Prostate gland (tissue), 2 donors: Measurements from ENCODE around the gene TKTL1. TPM values are rescaled to one million over a fixed set of nuclear protein-coding genes. Genes with fewer than 3 reads are reported as not detected.

Experiments
- DNase-seq: peaks from one replicate; pipeline ENCODE4 v3.0.0-alpha.2; 2019; ENCODE audit warnings: low spot score
- H3K27ac ChIP-seq, 2 donors: fragments of 200-600 bp; sonication (generic); 2 replicates each; pipeline ENCODE4 v1.5.1; 2017 to 2019
- H3K27me3 ChIP-seq: fragments of 200-600 bp; sonication (generic); replicated peaks from 2 replicates; pipeline ENCODE4 v1.5.1; 2019; ENCODE audit not compliant: insufficient read depth
- H3K36me3 ChIP-seq, 2 donors: fragments of 200-600 bp; sonication (generic); 1 replicate in 1 of 2; 2 replicates in 1 of 2; pipeline versions ENCODE4 v1.5.1 to v1.8.1; 2017 to 2019
- H3K4me1 ChIP-seq: fragments of 200-600 bp; sonication (generic); replicated peaks from 2 replicates; pipeline ENCODE4 v1.5.1; 2019
- H3K4me3 ChIP-seq, 2 donors: fragments of 200-600 bp; sonication (generic); 2 replicates each; pipeline ENCODE4 v1.5.1; 2017 to 2019
- H3K9me3 ChIP-seq: fragments of 200-600 bp; sonication (generic); 2 replicates; pipeline ENCODE4 v1.5.1; 2017
- CTCF ChIP-seq, 4 experiments: fragments of 200-600 bp in 2 of 4; fragments of 450-650 bp in 2 of 4; sonication (generic) in 2 of 4; IDR thresholded peaks; 1 replicate in 3 of 4; 2 replicates in 1 of 4; pipeline ENCODE4 v1.5.1; 2016 to 2019; ENCODE audit warnings: antibody characterized with exemption in 4 of 4, mild to moderate bottlenecking in 2 of 4, moderate library complexity in 2 of 4
- POLR2A ChIP-seq: fragments of 450-650 bp; IDR thresholded peaks from one replicate; pipeline ENCODE4 v1.6.1; 2016; ENCODE audit warnings: antibody characterized with exemption, mild to moderate bottlenecking
- POLR2AphosphoS5 ChIP-seq: sonication (generic); formaldehyde crosslinking; IDR thresholded peaks from one replicate; pipeline ENCODE4 v1.6.1; 2017; ENCODE audit warnings: antibody characterized with exemption
- WGBS: methylation state at CpG from one replicate; pipeline ENCODE4 v1.1.5; 2018; 5-methylcytosine and 5-hydroxymethylcytosine counted together
- intact Hi-C: fragments of 100-400 bp; cut with DNase I; formaldehyde crosslinking; loops from one replicate; pipeline ENCODE4 v1.14.2; 2022
- total RNA-seq, 2 donors: library from RNA; depleted of rRNA; stranded (reverse); fragments of >200 nt; gene quantifications; one replicate each; pipeline ENCODE4 v1.1.0, GENCODE V29; 2016

The TKTL1 gene
- total RNA-seq, 2 donors from 2014 or later, result 113 TPM; not detected in 1

GRCh38 chrX:154370300-154371016 is 74.9 kb downstream of the TKTL1 start:
- Histone ChIP-seq H3K27ac (peak overlapping the region; percentile 81 to 87), H3K27me3 (no peaks in the 10 kb centered on the region), H3K9me3 (no peaks in the 10 kb centered on the region), H3K4me3 (peak overlapping the region; percentile 44 to 45), H3K36me3 (no peaks in the 10 kb centered on the region), H3K4me1 (no peaks in the 10 kb centered on the region)
- intact Hi-C loops, result no loop called here
- 0% methylated on average over 1 of the region's 63 CpGs for WGBS
- TF ChIP-seq CTCF (IDR thresholded peaks at IDR 0.05) (no peak), POLR2AphosphoS5 (no peak), POLR2A (no peak)
- no peak for DNase-seq

GRCh38 chrX:154371017-154371788 is 75.6 kb downstream of the TKTL1 start:
- 0% methylated on average over 7 of the region's 77 CpGs for WGBS
- TF ChIP-seq POLR2A, result peak; percentile 95
- TF ChIP-seq CTCF (IDR thresholded peaks at IDR 0.05), result no peak
- peak; percentile 91 for TF ChIP-seq POLR2AphosphoS5
- peak overlapping the region; percentile 44 to 45 for H3K4me3 ChIP-seq
- intact Hi-C loops, result no loop called here
- no peaks in the 10 kb centered on the region for H3K36me3 ChIP-seq
- peak; percentile 90 for DNase-seq
- H3K27ac ChIP-seq, result peak overlapping the region; percentile 81 to 87
- no peaks in the 10 kb centered on the region for H3K9me3 ChIP-seq
- H3K4me1 ChIP-seq, result no peaks in the 10 kb centered on the region
- H3K27me3 ChIP-seq, result no peaks in the 10 kb centered on the region

- 6% methylated on average over 31 of the region's 43 CpGs for WGBS
- no peak for DNase-seq
- TF ChIP-seq POLR2AphosphoS5 (no peak), CTCF (IDR thresholded peaks at IDR 0.05) (no peak), POLR2A (no peak)
- peak overlapping the region; percentile 44 to 45 for H3K4me3 ChIP-seq
- H3K27ac ChIP-seq, result peak overlapping the region; percentile 81 to 87
- no peaks in the 10 kb centered on the region for H3K9me3 ChIP-seq
- H3K4me1 ChIP-seq, result no peaks in the 10 kb centered on the region
- H3K27me3 ChIP-seq, result no peaks in the 10 kb centered on the region
- intact Hi-C loops, result no loop called here
- H3K36me3 ChIP-seq, result no peaks in the 10 kb centered on the region
Observed at GRCh38 chrX:154371789-154372300, 76.2 kb downstream of the TKTL1 start.

- intact Hi-C loops, result no loop called here
- no peaks in the 10 kb centered on the region for H3K36me3 ChIP-seq
- no peaks in the 10 kb centered on the region for H3K4me1 ChIP-seq
- no peaks in the 10 kb centered on the region for H3K9me3 ChIP-seq
- TF ChIP-seq POLR2AphosphoS5, result no peak
- H3K27me3 ChIP-seq, result no peaks in the 10 kb centered on the region
- WGBS, result 23% methylated on average over 4 of the region's 5 CpGs
- DNase-seq, result no peak
- peak overlapping the region; percentile 81 to 87 for H3K27ac ChIP-seq
- peak overlapping the region; percentile 2 to 44 for H3K4me3 ChIP-seq
Observed at GRCh38 chrX:154372612-154373022, 77.0 kb downstream of the TKTL1 start.
